ENCODE data around the gene BORCS5. TPM values are rescaled to one million over a fixed set of nuclear protein-coding genes. Genes with fewer than 3 reads are reported as not detected.

BORCS5 gene
- total RNA-seq, 1 experiment from 2014 or later, result 13.9 TPM

DNA sequence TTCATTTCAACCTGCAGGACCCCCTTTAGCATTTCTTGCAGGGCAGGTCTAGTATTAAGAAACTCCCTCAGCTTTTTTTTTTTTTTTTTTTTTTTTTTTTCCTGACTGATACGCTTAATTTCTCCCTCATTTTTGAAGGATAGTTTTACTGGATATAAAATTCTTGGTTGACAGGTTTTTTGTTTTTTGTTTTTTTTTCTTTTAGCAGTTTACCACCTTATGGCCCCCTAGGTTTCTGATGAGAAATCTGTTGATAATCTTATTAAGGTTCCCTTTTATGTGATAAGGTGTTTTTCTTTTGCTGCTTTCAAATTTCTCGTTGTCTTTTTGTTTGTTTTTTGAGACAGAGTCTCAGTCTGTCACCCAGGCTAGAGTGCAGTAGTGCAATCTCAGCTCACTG, 66.5 kb downstream of the BORCS5 start:
- no peaks in the 10 kb centered on the region for H3K79me2 ChIP-seq (ENCODE audit: insufficient read depth, low read length)
- Mint-ChIP-seq H3K4me3 (no peak overlapping the region), H3K9me3 (peaks cover 42 to 47% of the 10 kb centered on the region in 2 experiments), H3K4me1 (peaks cover 9% of the 10 kb centered on the region in 2 experiments), H3K27ac (no peak overlapping the region), H3K27me3 (ENCODE audit: low read depth) (no peaks in the 10 kb centered on the region; the same call in none of the 2 replicates), H3K36me3 (ENCODE audit: insufficient read depth in 1 of 3, low read depth in 3 of 3) (peaks cover 27 to 47% (median 30%) of the 10 kb centered on the region in 3 experiments)
- no peaks in the 10 kb centered on the region for H3K4me1 ChIP-seq (ENCODE audit: insufficient read depth, low read length)
- no peak overlapping the region for H4K5ac ChIP-seq (ENCODE audit: insufficient read length, low read depth, low read length)
- H4K8ac ChIP-seq (replicated peaks; ENCODE audit: insufficient read length, low read depth, low read length), result no peak overlapping the region
- no peaks in the 10 kb centered on the region for H3K27me3 ChIP-seq (ENCODE audit: insufficient read depth, low read length)
- no peak overlapping the region for H2BK120ac ChIP-seq (ENCODE audit: low read depth, low read length, poor library complexity, severe bottlenecking)
- H3K23ac ChIP-seq (ENCODE audit: insufficient read length, low read depth, low read length), result no peak overlapping the region
- TF ChIP-seq, protein P1, sequence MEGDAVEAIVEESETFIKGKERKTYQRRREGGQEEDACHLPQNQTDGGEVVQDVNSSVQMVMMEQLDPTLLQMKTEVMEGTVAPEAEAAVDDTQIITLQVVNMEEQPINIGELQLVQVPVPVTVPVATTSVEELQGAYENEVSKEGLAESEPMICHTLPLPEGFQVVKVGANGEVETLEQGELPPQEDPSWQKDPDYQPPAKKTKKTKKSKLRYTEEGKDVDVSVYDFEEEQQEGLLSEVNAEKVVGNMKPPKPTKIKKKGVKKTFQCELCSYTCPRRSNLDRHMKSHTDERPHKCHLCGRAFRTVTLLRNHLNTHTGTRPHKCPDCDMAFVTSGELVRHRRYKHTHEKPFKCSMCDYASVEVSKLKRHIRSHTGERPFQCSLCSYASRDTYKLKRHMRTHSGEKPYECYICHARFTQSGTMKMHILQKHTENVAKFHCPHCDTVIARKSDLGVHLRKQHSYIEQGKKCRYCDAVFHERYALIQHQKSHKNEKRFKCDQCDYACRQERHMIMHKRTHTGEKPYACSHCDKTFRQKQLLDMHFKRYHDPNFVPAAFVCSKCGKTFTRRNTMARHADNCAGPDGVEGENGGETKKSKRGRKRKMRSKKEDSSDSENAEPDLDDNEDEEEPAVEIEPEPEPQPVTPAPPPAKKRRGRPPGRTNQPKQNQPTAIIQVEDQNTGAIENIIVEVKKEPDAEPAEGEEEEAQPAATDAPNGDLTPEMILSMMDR (conservative IDR thresholded peaks at IDR 0.05), result no peak
- H2BK20ac ChIP-seq (ENCODE audit: low read depth, low read length, poor library complexity, severe bottlenecking), result no peak overlapping the region
- no peaks in the 10 kb centered on the region for H3K9me3 ChIP-seq (ENCODE audit: control insufficient read depth, low read depth, low read length)
- H3K23me2 ChIP-seq (ENCODE audit: insufficient read length, low read depth, low read length, poor library complexity, severe bottlenecking), result no peaks in the 10 kb centered on the region
- no peak overlapping the region for H3K56ac ChIP-seq (ENCODE audit: insufficient read length, low read depth, low read length)
- no peak overlapping the region for H3K18ac ChIP-seq (ENCODE audit: insufficient read length, low read depth, low read length)
- no peak overlapping the region for H2BK5ac ChIP-seq (ENCODE audit: insufficient read length, low read length)
- no peaks in the 10 kb centered on the region for H3K79me1 ChIP-seq (ENCODE audit: insufficient read depth, low read depth, low read length, poor library complexity, severe bottlenecking)
- no peak overlapping the region for H3K27ac ChIP-seq (ENCODE audit: insufficient read length, low read depth, low read length)
- no peaks in the 10 kb centered on the region for H4K20me1 ChIP-seq (ENCODE audit: control insufficient read depth, insufficient read depth, insufficient read length)
- no peak overlapping the region for H4K91ac ChIP-seq (ENCODE audit: insufficient read length, low read depth, low read length)
- H2BK12ac ChIP-seq (ENCODE audit: insufficient read length, low read depth, low read length), result no peak overlapping the region
- no peak overlapping the region for H3K14ac ChIP-seq (ENCODE audit: insufficient read depth, low read length)
- H3K4ac ChIP-seq (ENCODE audit: low read depth, low read length), result no peak overlapping the region
- no peak overlapping the region for H2AK5ac ChIP-seq (ENCODE audit: insufficient read length, low read length)
- H2BK15ac ChIP-seq (ENCODE audit: low read depth, low read length), result no peak overlapping the region
- DNase-seq, result no peak
- no peak overlapping the region for H3T11ph ChIP-seq (ENCODE audit: low read length)
- H2AFZ ChIP-seq (ENCODE audit: low read length), result no peak overlapping the region
- H3K4me2 ChIP-seq (ENCODE audit: insufficient read depth, insufficient read length, low read length), result no peak overlapping the region
- no CpG with 5 or more reads among the region's 2 CpGs for WGBS (ENCODE audit: extremely low coverage, insufficient read length, low lambda C conversion rate)
- H3K9ac ChIP-seq (ENCODE audit: extremely low read depth, insufficient read length, low read length), result no peak overlapping the region

All from H9 (cell line).